ENCODE results near the gene HSDL1. TPM values are rescaled to one million over a fixed set of nuclear protein-coding genes. Genes with fewer than 3 reads are reported as not detected.

HSDL1 gene
- total and polyA plus RNA-seq, 10 of the 15 experiments (the other 5 are each of a cell fraction or from before 2014, with no cell fraction given): 2.0 to 13.4 (median 5.6) TPM

DNA sequence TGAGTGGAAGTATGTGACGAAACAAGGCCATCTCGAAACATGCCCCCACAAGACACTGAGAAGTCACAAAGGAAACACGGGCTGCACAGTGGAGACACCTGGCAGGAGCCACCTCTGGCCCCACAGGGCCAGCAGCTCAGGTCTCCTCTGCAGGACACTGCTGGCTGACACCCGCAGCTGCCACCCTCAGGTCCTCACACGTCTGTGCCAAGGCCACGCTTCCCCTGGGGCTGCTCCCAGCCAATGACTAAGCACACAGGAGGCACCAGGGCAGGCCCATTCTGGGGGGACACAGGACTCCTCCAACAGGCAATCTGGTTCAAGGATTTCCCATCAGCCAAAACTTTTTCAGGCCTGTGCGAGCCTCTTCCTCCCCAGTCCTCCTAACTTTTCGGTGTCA lies 64.6 kb downstream of the HSDL1 start:
- no peaks in the 10 kb centered on the region for H3K79me2 ChIP-seq (ENCODE audit: control insufficient read depth, insufficient read depth, low read length)
- intact Hi-C loops (cut with micrococcal nuclease; ENCODE audit: unreplicated experiment): loop anchor here (5.0 kb wide), 1 partner anchor 407 kb away; no protein-coding TSS in a partner anchor
- 98% methylated on average over 8 of the region's 8 CpGs for WGBS (ENCODE audit: insufficient coverage, insufficient replicate concordance, low lambda C conversion rate, missing lambda C conversion rate)
- ChIA-PET RAD21 (ENCODE audit: unreplicated experiment) (interaction anchor here (1.5 kb wide), 1 partner anchor 107 kb away, joined by 6 read pairs; the partner anchor contains the start of gene TAF1C), POLR2A (interaction anchor here (0.5 to 1.1 kb wide), 2 partner anchors 11 to 26 kb away, joined by 3 to 5 read pairs; no protein-coding TSS in a partner anchor), CTCF (interaction anchor here (0.8 to 0.9 kb wide), 3 partner anchors 7 to 107 kb away, joined by 3 to 6 read pairs (median 3); no protein-coding TSS in a partner anchor), SMC1A (ENCODE audit: uncharacterized antibody, unreplicated experiment) (interaction anchor here (1.0 to 1.3 kb wide), 2 partner anchors 9 to 57 kb away, joined by 3 read pairs; no protein-coding TSS in a partner anchor)
- H2AFZ ChIP-seq (ENCODE audit: control insufficient read depth, low read depth, low read length): no peak overlapping the region
- TF ChIP-seq BMI1 (IDR thresholded peaks at IDR 0.05; ENCODE audit: borderline replicate concordance) (no peak), SMC3 (IDR thresholded peaks at IDR 0.05; ENCODE audit: borderline replicate concordance, low read length) (no peak), CBX3 (IDR thresholded peaks at IDR 0.05; ENCODE audit: borderline replicate concordance, low read depth) (no peak), EED (IDR thresholded peaks at IDR 0.05; ENCODE audit: low read depth) (no peak)
- TF ChIP-seq, protein P1, sequence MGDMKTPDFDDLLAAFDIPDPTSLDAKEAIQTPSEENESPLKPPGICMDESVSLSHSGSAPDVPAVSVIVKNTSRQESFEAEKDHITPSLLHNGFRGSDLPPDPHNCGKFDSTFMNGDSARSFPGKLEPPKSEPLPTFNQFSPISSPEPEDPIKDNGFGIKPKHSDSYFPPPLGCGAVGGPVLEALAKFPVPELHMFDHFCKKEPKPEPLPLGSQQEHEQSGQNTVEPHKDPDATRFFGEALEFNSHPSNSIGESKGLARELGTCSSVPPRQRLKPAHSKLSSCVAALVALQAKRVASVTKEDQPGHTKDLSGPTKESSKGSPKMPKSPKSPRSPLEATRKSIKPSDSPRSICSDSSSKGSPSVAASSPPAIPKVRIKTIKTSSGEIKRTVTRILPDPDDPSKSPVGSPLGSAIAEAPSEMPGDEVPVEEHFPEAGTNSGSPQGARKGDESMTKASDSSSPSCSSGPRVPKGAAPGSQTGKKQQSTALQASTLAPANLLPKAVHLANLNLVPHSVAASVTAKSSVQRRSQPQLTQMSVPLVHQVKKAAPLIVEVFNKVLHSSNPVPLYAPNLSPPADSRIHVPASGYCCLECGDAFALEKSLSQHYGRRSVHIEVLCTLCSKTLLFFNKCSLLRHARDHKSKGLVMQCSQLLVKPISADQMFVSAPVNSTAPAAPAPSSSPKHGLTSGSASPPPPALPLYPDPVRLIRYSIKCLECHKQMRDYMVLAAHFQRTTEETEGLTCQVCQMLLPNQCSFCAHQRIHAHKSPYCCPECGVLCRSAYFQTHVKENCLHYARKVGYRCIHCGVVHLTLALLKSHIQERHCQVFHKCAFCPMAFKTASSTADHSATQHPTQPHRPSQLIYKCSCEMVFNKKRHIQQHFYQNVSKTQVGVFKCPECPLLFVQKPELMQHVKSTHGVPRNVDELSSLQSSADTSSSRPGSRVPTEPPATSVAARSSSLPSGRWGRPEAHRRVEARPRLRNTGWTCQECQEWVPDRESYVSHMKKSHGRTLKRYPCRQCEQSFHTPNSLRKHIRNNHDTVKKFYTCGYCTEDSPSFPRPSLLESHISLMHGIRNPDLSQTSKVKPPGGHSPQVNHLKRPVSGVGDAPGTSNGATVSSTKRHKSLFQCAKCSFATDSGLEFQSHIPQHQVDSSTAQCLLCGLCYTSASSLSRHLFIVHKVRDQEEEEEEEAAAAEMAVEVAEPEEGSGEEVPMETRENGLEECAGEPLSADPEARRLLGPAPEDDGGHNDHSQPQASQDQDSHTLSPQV (IDR thresholded peaks at IDR 0.05): no peak
- TF ChIP-seq, protein P2, sequence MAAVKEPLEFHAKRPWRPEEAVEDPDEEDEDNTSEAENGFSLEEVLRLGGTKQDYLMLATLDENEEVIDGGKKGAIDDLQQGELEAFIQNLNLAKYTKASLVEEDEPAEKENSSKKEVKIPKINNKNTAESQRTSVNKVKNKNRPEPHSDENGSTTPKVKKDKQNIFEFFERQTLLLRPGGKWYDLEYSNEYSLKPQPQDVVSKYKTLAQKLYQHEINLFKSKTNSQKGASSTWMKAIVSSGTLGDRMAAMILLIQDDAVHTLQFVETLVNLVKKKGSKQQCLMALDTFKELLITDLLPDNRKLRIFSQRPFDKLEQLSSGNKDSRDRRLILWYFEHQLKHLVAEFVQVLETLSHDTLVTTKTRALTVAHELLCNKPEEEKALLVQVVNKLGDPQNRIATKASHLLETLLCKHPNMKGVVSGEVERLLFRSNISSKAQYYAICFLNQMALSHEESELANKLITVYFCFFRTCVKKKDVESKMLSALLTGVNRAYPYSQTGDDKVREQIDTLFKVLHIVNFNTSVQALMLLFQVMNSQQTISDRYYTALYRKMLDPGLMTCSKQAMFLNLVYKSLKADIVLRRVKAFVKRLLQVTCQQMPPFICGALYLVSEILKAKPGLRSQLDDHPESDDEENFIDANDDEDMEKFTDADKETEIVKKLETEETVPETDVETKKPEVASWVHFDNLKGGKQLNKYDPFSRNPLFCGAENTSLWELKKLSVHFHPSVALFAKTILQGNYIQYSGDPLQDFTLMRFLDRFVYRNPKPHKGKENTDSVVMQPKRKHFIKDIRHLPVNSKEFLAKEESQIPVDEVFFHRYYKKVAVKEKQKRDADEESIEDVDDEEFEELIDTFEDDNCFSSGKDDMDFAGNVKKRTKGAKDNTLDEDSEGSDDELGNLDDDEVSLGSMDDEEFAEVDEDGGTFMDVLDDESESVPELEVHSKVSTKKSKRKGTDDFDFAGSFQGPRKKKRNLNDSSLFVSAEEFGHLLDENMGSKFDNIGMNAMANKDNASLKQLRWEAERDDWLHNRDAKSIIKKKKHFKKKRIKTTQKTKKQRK (IDR thresholded peaks at IDR 0.05; ENCODE audit: low read depth, low read length): no peak
- TF ChIP-seq, protein P3, sequence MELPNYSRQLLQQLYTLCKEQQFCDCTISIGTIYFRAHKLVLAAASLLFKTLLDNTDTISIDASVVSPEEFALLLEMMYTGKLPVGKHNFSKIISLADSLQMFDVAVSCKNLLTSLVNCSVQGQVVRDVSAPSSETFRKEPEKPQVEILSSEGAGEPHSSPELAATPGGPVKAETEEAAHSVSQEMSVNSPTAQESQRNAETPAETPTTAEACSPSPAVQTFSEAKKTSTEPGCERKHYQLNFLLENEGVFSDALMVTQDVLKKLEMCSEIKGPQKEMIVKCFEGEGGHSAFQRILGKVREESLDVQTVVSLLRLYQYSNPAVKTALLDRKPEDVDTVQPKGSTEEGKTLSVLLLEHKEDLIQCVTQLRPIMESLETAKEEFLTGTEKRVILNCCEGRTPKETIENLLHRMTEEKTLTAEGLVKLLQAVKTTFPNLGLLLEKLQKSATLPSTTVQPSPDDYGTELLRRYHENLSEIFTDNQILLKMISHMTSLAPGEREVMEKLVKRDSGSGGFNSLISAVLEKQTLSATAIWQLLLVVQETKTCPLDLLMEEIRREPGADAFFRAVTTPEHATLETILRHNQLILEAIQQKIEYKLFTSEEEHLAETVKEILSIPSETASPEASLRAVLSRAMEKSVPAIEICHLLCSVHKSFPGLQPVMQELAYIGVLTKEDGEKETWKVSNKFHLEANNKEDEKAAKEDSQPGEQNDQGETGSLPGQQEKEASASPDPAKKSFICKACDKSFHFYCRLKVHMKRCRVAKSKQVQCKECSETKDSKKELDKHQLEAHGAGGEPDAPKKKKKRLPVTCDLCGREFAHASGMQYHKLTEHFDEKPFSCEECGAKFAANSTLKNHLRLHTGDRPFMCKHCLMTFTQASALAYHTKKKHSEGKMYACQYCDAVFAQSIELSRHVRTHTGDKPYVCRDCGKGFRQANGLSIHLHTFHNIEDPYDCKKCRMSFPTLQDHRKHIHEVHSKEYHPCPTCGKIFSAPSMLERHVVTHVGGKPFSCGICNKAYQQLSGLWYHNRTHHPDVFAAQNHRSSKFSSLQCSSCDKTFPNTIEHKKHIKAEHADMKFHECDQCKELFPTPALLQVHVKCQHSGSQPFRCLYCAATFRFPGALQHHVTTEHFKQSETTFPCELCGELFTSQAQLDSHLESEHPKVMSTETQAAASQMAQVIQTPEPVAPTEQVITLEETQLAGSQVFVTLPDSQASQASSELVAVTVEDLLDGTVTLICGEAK (IDR thresholded peaks at IDR 0.05; ENCODE audit: borderline replicate concordance): no peak
- no peak for DNase-seq (ENCODE audit: low read depth, low spot score)
- ATAC-seq: no peak
- in situ Hi-C loops (cut with MboI): no loop called here
- H3K27ac ChIP-seq (ENCODE audit: control insufficient read depth, insufficient read depth): no peak overlapping the region
- H3K27me3 ChIP-seq (replicated peaks in 1 of 2; ENCODE audit: control insufficient read depth in 2 of 2, insufficient read depth in 2 of 2, low read length in 1 of 2): no peaks in the 10 kb centered on the region
- H4K20me1 ChIP-seq (ENCODE audit: control insufficient read depth, insufficient read depth): no peaks in the 10 kb centered on the region
- peaks cover 8 to 29% of the 10 kb centered on the region in 2 experiments for H3K36me3 ChIP-seq (ENCODE audit: control insufficient read depth in 2 of 2, insufficient read depth in 2 of 2, low read length in 1 of 2)
- H3K4me1 ChIP-seq (ENCODE audit: control insufficient read depth, insufficient read depth, low read length): peaks cover 6% of the 10 kb centered on the region
- H3K4me3 ChIP-seq: no peak overlapping the region
- no peak overlapping the region for H3K4me2 ChIP-seq (ENCODE audit: control insufficient read depth, insufficient read depth)
- no TSS peak for BruUV-seq (replicated peaks)
- H3K9ac ChIP-seq (ENCODE audit: control insufficient read depth, insufficient read depth, low read length): no peak overlapping the region
- H3K9me3 ChIP-seq (replicated peaks; ENCODE audit: control insufficient read depth, insufficient read depth, low read length): no peaks in the 10 kb centered on the region
- FAIRE-seq: no peak
